GM12878 (cell line): ENCODE measurements around the gene FOXK2. TPM values are rescaled to one million over a fixed set of nuclear protein-coding genes. Genes with fewer than 3 reads are reported as not detected.
A peak's percentile ranks its signal among the peaks of the same experiment; 100 is the strongest.

ENCODE experiments used
- ATAC-seq: fragments of 200-7000 bp; cut with Tn5 transposase; 3 replicates; pipeline ENCODE4 v1.9.1; 2020; ENCODE audit warnings: mild to moderate bottlenecking, moderate library complexity
- BruUV-seq: library from RNA; stranded (reverse); fragments of 400-500 nt; replicated peaks from 2 replicates; lab custom pipeline; 2021; lab: Mats Ljungman, UMichigan
- CTCF ChIA-PET: fragments of 300-600 bp; sonication (Branson Sonifier 250); formaldehyde crosslinking; extraction: SDS; loops from one replicate; lab custom pipeline; 2021; ENCODE audit warnings: inconsistent platforms; lab: Yijun Ruan, JAX
- POLR2A ChIA-PET: fragments of 350-600 bp; formaldehyde crosslinking; extraction: SDS; loops from one replicate; lab custom pipeline; 2021; ENCODE audit warnings: inconsistent platforms; lab: Charles Lee
- RAD21 ChIA-PET: fragments of 300-600 bp; sonication (Branson Sonifier 250); formaldehyde crosslinking; loops from one replicate; lab custom pipeline; 2023; ENCODE audit warnings: antibody characterized with exemption; ENCODE audit not compliant: unreplicated experiment; lab: Charles Lee
- SMC1A ChIA-PET: fragments of 300-600 bp; sonication (Branson Sonifier 250); formaldehyde crosslinking; loops from one replicate; lab custom pipeline; 2023; ENCODE audit not compliant: unreplicated experiment, uncharacterized antibody; lab: Charles Lee
- DNase-seq: peaks from one replicate; pipeline ENCODE4 v3.0.0-alpha.2; 2011; ENCODE audit warnings: low read depth, low spot score
- FAIRE-seq: peaks from 3 replicates; lab custom pipeline; 2011; peaks lifted over from hg19 to GRCh38; lab: Jason Lieb, UNC
- H2AFZ ChIP-seq: 2 replicates; pipeline ENCODE4 v1.6.0; 2011; ENCODE audit warnings: low read depth, low read length, control low read depth; ENCODE audit not compliant: control insufficient read depth
- H3K27ac ChIP-seq: 2 replicates; pipeline ENCODE4 v1.5.1; 2011; ENCODE audit warnings: control low read depth; ENCODE audit not compliant: control insufficient read depth, insufficient read depth
- H3K27me3 ChIP-seq, 2 experiments: replicated peaks in 1 of 2; 2 replicates each; pipeline versions ENCODE4 v1.6.0 to v1.6.1; 2011; ENCODE audit warnings: low read length in 1 of 2; ENCODE audit not compliant: control insufficient read depth in 2 of 2, insufficient read depth in 2 of 2
- H3K36me3 ChIP-seq, 2 experiments: 2 replicates each; pipeline ENCODE4 v1.5.1; 2011; ENCODE audit warnings: low read length in 1 of 2; ENCODE audit not compliant: control insufficient read depth in 2 of 2, insufficient read depth in 2 of 2
- H3K4me1 ChIP-seq: 2 replicates; pipeline ENCODE4 v1.6.1; 2011; ENCODE audit warnings: mild to moderate bottlenecking, low read length, moderate library complexity, mixed read lengths; ENCODE audit not compliant: control insufficient read depth, insufficient read depth
- H3K4me2 ChIP-seq: 2 replicates; pipeline ENCODE4 v1.6.0; 2011; ENCODE audit warnings: control low read depth; ENCODE audit not compliant: control insufficient read depth, insufficient read depth
- H3K4me3 ChIP-seq: fragments of 200-600 bp; sonication (generic); 2 replicates; pipeline ENCODE4 v1.5.1; 2016
- H3K79me2 ChIP-seq: 2 replicates; pipeline ENCODE4 v1.6.0; 2011; ENCODE audit warnings: low read length; ENCODE audit not compliant: control insufficient read depth, insufficient read depth
- H3K9ac ChIP-seq: 2 replicates; pipeline ENCODE4 v1.8.0; 2011; ENCODE audit warnings: low read length, control low read depth, mixed read lengths; ENCODE audit not compliant: control insufficient read depth, insufficient read depth
- H3K9me3 ChIP-seq: replicated peaks from 3 replicates; pipeline ENCODE4 v1.5.1; 2011; ENCODE audit warnings: mild to moderate bottlenecking, low read length; ENCODE audit not compliant: control insufficient read depth, insufficient read depth
- H4K20me1 ChIP-seq: 2 replicates; pipeline ENCODE4 v1.6.0; 2011; ENCODE audit not compliant: control insufficient read depth, insufficient read depth
- MEF2A ChIP-seq: IDR thresholded peaks from 2 replicates; pipeline ENCODE4 v1.6.1; 2011; ENCODE audit warnings: low read depth, mild to moderate bottlenecking, low read length, moderate library complexity; ENCODE audit not compliant: insufficient read depth
- NFIC ChIP-seq: IDR thresholded peaks from 2 replicates; pipeline ENCODE4 v1.6.1; 2012; ENCODE audit warnings: low read depth, mild to moderate bottlenecking, inconsistent platforms, low read length, moderate library complexity
- STAT1 ChIP-seq: fragments of 450-650 bp; conservative IDR thresholded peaks from 2 replicates; pipeline ENCODE4 v1.6.1; 2014; ENCODE audit warnings: antibody characterized with exemption, mild to moderate bottlenecking
- TARDBP ChIP-seq: IDR thresholded peaks from 2 replicates; pipeline ENCODE4 v1.6.1; 2016; ENCODE audit warnings: borderline replicate concordance
- WGBS: methylation state at CpG from one replicate; pipeline ENCODE4 v1.1.6; 2016; ENCODE audit warnings: low lambda C conversion rate; ENCODE audit not compliant: insufficient replicate concordance, insufficient coverage; ENCODE audit errors: missing lambda C conversion rate; 5-methylcytosine and 5-hydroxymethylcytosine counted together
- in situ Hi-C: fragments of 300-500 bp; cut with MboI; formaldehyde crosslinking; loops from 9 replicates; pipeline ENCODE4 v1.14.3; 2018; ENCODE audit warnings: mixed read lengths
- intact Hi-C: fragments of 100-400 bp; cut with micrococcal nuclease; formaldehyde crosslinking; loops from one replicate; pipeline ENCODE4 v1.14.2; 2022; ENCODE audit not compliant: unreplicated experiment
- polyA plus RNA-seq, 11 experiments: library from polyadenylated mRNA; depleted of rRNA in 4 of 11; unstranded in 6 of 11; stranded (reverse) in 5 of 11; fragments of >200 nt; fragmentation: Nextera tagmentation in 4 of 11; fragmentation: Illumina TruSeq in 1 of 11; extraction: Ambion mirVana in 4 of 11; extraction: Trizol in 1 of 11; gene quantifications; 1 replicate in 1 of 11; 2 replicates in 10 of 11; pipeline versions ENCODE4 v1.2.1 to v1.2.3, GENCODE V29; 2011 to 2016; ENCODE audit warnings: inconsistent platforms in 2 of 11, missing spikeins in 2 of 11, low read depth in 1 of 11
- total RNA-seq, 4 experiments: library from RNA; depleted of rRNA in 3 of 4; stranded (reverse); fragments of >200 nt in 3 of 4; fragmentation: Illumina TruSeq in 1 of 4; extraction: Trizol in 1 of 4; gene quantifications; 2 replicates each; pipeline versions ENCODE4 v1.2.1 to v1.2.3, GENCODE V29; 2013 to 2021
- TF ChIP-seq, protein P1 (sequence below): fragments of 450-650 bp; IDR thresholded peaks from 2 replicates; pipeline ENCODE4 v1.6.1; 2016; ENCODE audit warnings: mild to moderate bottlenecking, moderate library complexity, borderline replicate concordance
- TF ChIP-seq, protein P2 (sequence below): IDR thresholded peaks from 2 replicates; pipeline ENCODE4 v1.6.1; 2012; ENCODE audit warnings: improper control_type of control experiment, low read depth, low read length; ENCODE audit not compliant: insufficient replicate concordance
- TF ChIP-seq, protein P3 (sequence below): fragments of 450-650 bp; IDR thresholded peaks from 2 replicates; pipeline ENCODE4 v1.6.1; 2017; ENCODE audit warnings: mild to moderate bottlenecking, moderate library complexity

FOXK2 gene
- total and polyA plus RNA-seq, 10 of the 15 experiments (the other 5 are each of a cell fraction or from before 2014, with no cell fraction given): 2.4 to 56.8 (median 34.4) TPM

DNA sequence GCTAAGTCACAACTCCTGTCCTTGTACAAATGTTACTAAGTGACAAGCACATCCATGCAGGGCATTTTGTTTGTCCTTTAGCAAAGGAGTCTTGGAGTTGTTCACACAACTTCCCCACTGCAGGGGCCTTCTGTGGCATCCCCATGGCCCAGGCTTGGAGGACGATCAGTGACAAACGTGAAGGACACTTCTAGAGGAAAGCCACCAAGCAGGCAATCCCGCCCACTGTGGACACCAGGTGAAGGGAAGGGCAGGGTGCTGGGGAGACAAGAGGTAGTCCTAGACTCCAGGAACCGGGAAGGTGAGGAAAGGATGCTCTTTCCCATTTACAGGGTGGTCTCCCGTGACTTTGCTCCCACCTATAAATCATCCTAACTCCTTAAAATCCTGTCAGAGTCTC is 124.6 kb downstream of the FOXK2 start (continued):
- TF ChIP-seq, protein P1, sequence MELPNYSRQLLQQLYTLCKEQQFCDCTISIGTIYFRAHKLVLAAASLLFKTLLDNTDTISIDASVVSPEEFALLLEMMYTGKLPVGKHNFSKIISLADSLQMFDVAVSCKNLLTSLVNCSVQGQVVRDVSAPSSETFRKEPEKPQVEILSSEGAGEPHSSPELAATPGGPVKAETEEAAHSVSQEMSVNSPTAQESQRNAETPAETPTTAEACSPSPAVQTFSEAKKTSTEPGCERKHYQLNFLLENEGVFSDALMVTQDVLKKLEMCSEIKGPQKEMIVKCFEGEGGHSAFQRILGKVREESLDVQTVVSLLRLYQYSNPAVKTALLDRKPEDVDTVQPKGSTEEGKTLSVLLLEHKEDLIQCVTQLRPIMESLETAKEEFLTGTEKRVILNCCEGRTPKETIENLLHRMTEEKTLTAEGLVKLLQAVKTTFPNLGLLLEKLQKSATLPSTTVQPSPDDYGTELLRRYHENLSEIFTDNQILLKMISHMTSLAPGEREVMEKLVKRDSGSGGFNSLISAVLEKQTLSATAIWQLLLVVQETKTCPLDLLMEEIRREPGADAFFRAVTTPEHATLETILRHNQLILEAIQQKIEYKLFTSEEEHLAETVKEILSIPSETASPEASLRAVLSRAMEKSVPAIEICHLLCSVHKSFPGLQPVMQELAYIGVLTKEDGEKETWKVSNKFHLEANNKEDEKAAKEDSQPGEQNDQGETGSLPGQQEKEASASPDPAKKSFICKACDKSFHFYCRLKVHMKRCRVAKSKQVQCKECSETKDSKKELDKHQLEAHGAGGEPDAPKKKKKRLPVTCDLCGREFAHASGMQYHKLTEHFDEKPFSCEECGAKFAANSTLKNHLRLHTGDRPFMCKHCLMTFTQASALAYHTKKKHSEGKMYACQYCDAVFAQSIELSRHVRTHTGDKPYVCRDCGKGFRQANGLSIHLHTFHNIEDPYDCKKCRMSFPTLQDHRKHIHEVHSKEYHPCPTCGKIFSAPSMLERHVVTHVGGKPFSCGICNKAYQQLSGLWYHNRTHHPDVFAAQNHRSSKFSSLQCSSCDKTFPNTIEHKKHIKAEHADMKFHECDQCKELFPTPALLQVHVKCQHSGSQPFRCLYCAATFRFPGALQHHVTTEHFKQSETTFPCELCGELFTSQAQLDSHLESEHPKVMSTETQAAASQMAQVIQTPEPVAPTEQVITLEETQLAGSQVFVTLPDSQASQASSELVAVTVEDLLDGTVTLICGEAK: no peak
- TF ChIP-seq, all 136 proteins: peak for 0

DNA sequence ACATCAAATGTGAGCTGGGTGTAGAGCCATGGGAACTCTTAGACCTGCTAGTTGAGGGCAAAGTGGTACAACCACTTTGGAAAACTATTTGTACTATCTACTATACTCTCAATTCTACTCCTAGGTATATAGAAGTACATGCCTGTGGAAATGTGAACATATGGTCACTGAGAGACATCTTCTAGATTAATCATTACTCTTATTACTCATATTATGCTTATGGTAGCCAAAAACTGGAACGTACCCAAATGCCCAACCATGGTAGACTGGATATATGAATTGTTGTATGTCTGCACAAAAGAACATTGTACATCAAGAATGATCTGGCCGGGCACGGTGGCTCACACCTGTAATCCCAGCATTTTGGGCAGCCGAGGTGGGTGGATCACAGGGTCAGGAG is 126.0 kb downstream of the FOXK2 start:
- Histone ChIP-seq H2AFZ (no peak overlapping the region), H3K4me3 (peak overlapping the region; percentile 97; the same call in 1 of the 2 replicates), H3K9ac (no peak overlapping the region), H3K36me3 (peaks cover 5 to 15% of the 10 kb centered on the region in 2 experiments), H3K4me2 (peak overlapping the region; percentile 63), H3K4me1 (no peaks in the 10 kb centered on the region), H4K20me1 (peaks cover 12% of the 10 kb centered on the region), H3K27ac (no peak overlapping the region), H3K27me3 (no peaks in the 10 kb centered on the region), H3K9me3 (no peaks in the 10 kb centered on the region), H3K79me2 (peaks cover 57% of the 10 kb centered on the region)
- intact Hi-C loops (loop anchor here (10.0 kb wide), 1 partner anchor 109 kb away; the partner anchor contains the start of gene TBCD), in situ Hi-C loops (no loop called here)
- TF ChIP-seq MEF2A (no peak), STAT1 (no peak), NFIC (no peak), TARDBP (no peak)
- TF ChIP-seq, protein P2, sequence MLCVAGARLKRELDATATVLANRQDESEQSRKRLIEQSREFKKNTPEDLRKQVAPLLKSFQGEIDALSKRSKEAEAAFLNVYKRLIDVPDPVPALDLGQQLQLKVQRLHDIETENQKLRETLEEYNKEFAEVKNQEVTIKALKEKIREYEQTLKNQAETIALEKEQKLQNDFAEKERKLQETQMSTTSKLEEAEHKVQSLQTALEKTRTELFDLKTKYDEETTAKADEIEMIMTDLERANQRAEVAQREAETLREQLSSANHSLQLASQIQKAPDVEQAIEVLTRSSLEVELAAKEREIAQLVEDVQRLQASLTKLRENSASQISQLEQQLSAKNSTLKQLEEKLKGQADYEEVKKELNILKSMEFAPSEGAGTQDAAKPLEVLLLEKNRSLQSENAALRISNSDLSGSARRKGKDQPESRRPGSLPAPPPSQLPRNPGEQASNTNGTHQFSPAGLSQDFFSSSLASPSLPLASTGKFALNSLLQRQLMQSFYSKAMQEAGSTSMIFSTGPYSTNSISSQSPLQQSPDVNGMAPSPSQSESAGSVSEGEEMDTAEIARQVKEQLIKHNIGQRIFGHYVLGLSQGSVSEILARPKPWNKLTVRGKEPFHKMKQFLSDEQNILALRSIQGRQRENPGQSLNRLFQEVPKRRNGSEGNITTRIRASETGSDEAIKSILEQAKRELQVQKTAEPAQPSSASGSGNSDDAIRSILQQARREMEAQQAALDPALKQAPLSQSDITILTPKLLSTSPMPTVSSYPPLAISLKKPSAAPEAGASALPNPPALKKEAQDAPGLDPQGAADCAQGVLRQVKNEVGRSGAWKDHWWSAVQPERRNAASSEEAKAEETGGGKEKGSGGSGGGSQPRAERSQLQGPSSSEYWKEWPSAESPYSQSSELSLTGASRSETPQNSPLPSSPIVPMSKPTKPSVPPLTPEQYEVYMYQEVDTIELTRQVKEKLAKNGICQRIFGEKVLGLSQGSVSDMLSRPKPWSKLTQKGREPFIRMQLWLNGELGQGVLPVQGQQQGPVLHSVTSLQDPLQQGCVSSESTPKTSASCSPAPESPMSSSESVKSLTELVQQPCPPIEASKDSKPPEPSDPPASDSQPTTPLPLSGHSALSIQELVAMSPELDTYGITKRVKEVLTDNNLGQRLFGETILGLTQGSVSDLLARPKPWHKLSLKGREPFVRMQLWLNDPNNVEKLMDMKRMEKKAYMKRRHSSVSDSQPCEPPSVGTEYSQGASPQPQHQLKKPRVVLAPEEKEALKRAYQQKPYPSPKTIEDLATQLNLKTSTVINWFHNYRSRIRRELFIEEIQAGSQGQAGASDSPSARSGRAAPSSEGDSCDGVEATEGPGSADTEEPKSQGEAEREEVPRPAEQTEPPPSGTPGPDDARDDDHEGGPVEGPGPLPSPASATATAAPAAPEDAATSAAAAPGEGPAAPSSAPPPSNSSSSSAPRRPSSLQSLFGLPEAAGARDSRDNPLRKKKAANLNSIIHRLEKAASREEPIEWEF: no peak
- TF ChIP-seq, protein P3, sequence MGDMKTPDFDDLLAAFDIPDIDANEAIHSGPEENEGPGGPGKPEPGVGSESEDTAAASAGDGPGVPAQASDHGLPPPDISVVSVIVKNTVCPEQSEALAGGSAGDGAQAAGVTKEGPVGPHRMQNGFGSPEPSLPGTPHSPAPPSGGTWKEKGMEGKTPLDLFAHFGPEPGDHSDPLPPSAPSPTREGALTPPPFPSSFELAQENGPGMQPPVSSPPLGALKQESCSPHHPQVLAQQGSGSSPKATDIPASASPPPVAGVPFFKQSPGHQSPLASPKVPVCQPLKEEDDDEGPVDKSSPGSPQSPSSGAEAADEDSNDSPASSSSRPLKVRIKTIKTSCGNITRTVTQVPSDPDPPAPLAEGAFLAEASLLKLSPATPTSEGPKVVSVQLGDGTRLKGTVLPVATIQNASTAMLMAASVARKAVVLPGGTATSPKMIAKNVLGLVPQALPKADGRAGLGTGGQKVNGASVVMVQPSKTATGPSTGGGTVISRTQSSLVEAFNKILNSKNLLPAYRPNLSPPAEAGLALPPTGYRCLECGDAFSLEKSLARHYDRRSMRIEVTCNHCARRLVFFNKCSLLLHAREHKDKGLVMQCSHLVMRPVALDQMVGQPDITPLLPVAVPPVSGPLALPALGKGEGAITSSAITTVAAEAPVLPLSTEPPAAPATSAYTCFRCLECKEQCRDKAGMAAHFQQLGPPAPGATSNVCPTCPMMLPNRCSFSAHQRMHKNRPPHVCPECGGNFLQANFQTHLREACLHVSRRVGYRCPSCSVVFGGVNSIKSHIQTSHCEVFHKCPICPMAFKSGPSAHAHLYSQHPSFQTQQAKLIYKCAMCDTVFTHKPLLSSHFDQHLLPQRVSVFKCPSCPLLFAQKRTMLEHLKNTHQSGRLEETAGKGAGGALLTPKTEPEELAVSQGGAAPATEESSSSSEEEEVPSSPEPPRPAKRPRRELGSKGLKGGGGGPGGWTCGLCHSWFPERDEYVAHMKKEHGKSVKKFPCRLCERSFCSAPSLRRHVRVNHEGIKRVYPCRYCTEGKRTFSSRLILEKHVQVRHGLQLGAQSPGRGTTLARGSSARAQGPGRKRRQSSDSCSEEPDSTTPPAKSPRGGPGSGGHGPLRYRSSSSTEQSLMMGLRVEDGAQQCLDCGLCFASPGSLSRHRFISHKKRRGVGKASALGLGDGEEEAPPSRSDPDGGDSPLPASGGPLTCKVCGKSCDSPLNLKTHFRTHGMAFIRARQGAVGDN: no peak
- DNase-seq (no peak), FAIRE-seq (no peak), ATAC-seq (no peak)
- RAD21 ChIA-PET: no interaction called here
- SMC1A ChIA-PET: no interaction called here
- CTCF ChIA-PET: no interaction called here
- 93% methylated on average over 4 of the region's 4 CpGs for WGBS
- POLR2A ChIA-PET: no interaction called here
- BruUV-seq: no TSS peak
